Uterus (tissue), 2 donors: ENCODE results near the gene SLX4IP.

ENCODE experiments used
- POLR2A ChIP-seq, 2 donors: fragments of 450-650 bp; IDR thresholded peaks; one replicate each; pipeline ENCODE4 v1.6.1; 2016; ENCODE audit warnings: antibody characterized with exemption in 2 of 2, mild to moderate bottlenecking in 1 of 2, moderate library complexity in 1 of 2
- TF ChIP-seq, protein P1 (sequence below), 4 experiments: fragments of 200-600 bp in 2 of 4; fragments of 450-650 bp in 2 of 4; sonication (generic) in 2 of 4; IDR thresholded peaks; one replicate each; pipeline ENCODE4 v1.5.1; 2016 to 2019; ENCODE audit warnings: antibody characterized with exemption in 4 of 4, mild to moderate bottlenecking in 2 of 4, moderate library complexity in 1 of 4

DNA sequence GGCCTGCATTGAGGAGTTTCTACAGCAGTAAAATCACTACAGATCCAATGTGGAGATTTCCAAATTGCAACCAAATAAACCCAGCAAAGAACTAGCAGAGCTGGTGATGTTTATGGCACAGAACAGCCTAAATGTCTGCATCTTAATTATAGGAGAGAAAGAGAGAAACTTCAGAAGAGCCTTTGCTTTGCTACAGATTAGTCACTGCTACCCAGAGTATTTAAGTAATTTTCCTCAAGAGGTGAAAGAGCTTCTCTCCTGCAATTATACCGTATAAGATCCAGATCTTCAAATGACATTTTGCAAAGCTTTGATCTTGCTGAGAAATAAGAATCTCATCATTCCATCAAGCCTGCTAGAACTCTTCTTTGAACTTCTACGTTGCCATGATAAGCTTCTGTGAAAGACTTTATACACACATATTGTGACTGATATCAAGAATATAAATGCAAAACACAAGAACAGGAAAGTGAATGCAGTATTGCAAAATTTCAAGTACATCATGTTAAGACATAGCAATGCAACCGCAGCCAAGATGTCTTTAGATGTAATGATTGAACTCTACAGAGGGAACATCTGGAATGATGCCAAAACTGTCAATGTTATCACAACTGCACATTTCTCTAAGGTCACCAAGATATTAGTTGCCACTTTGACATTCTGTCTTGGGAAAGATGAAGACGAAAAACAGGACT lies 49.1 kb upstream of the SLX4IP start:
- TF ChIP-seq, protein P1, sequence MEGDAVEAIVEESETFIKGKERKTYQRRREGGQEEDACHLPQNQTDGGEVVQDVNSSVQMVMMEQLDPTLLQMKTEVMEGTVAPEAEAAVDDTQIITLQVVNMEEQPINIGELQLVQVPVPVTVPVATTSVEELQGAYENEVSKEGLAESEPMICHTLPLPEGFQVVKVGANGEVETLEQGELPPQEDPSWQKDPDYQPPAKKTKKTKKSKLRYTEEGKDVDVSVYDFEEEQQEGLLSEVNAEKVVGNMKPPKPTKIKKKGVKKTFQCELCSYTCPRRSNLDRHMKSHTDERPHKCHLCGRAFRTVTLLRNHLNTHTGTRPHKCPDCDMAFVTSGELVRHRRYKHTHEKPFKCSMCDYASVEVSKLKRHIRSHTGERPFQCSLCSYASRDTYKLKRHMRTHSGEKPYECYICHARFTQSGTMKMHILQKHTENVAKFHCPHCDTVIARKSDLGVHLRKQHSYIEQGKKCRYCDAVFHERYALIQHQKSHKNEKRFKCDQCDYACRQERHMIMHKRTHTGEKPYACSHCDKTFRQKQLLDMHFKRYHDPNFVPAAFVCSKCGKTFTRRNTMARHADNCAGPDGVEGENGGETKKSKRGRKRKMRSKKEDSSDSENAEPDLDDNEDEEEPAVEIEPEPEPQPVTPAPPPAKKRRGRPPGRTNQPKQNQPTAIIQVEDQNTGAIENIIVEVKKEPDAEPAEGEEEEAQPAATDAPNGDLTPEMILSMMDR (IDR thresholded peaks at IDR 0.05) = no peak
- no peak for TF ChIP-seq POLR2A (IDR thresholded peaks at IDR 0.05)
